ENCODE data around the gene IRX2. TPM values are rescaled to one million over a fixed set of nuclear protein-coding genes. Genes with fewer than 3 reads are reported as not detected.

The IRX2 gene
- polyA plus RNA-seq, 2 donors, result 2.1 to 3.0 TPM

DNA sequence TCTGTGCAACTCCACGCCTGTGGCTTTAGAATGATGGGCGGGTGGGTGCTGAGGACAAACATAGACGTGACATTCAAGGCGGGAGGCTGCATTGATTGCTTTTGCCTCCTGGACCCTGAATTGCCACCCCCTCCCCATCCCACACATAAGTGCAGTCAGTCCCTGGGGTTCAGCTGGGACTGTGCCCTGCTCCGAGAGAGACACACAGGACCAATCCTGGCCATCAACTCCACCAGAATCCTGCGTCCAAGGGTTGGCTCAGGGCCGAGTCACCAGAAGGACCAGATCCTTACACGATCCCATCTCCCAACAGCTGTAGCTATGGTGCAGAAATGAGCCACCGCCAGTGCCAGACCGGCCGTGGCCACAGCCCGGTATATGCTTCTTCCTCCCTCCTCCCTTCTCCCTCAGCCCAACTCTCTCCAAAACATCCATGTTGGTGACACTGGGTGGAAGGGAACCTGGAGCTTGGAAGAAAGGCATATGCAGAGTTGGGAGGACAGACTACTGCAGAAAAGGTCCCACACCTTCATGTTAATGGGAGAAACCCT, 27.4 kb downstream of the IRX2 start:
- no peaks in the 10 kb centered on the region for H3K27me3 ChIP-seq (ENCODE audit: control insufficient read depth in 1 of 2, insufficient read depth in 2 of 2, low read length in 2 of 2)

DNA sequence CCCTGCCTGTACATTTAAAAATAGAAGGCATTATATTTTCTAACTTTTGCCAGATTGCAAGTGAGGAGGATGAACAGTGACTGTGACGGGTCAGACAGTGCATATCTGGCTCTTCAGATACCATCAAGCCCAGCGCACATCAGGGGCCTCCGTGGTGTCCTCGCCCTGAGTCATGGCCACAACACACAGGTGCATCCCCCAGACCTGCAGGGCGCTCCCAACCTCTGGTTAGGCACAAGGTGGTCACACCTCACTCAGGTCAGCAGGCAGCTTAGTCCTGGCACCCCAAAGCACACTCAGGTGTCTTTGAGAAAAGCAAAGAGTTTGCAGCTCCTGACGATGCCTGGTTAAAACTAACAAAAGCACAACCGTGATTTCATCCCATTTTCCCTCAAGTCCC, 28.6 kb downstream of the IRX2 start:
- 82 to 85% methylated on average over 7 of the region's 7 CpGs for WGBS, 2 donors
- H3K9me3 ChIP-seq (ENCODE audit: control insufficient read depth in 2 of 2, insufficient read depth in 1 of 2, low read depth in 1 of 2, low read length in 1 of 2), result no peaks in the 10 kb centered on the region
- H3K27ac ChIP-seq (ENCODE audit: low read depth in 2 of 2, low read length in 1 of 2), result no peak overlapping the region
- no peaks in the 10 kb centered on the region for H3K4me1 ChIP-seq (ENCODE audit: control insufficient read depth in 2 of 2, insufficient read depth in 2 of 2, low read length in 1 of 2)
- no peaks in the 10 kb centered on the region for H3K36me3 ChIP-seq (ENCODE audit: control insufficient read depth in 2 of 2, insufficient read depth in 2 of 2, low read length in 1 of 2)
- H3K27me3 ChIP-seq (ENCODE audit: control insufficient read depth in 1 of 2, insufficient read depth in 2 of 2, low read length in 2 of 2), result no peaks in the 10 kb centered on the region
- no peak overlapping the region for H3K4me3 ChIP-seq (ENCODE audit: low read depth in 1 of 2, low read length in 2 of 2)

More for the DNA sequence above, 27.4 kb downstream of the IRX2 start:
- Histone ChIP-seq H3K4me1 (ENCODE audit: control insufficient read depth in 2 of 2, insufficient read depth in 2 of 2, low read length in 1 of 2) (no peaks in the 10 kb centered on the region), H3K36me3 (ENCODE audit: control insufficient read depth in 2 of 2, insufficient read depth in 2 of 2, low read length in 1 of 2) (no peaks in the 10 kb centered on the region), H3K27ac (ENCODE audit: low read depth in 2 of 2, low read length in 1 of 2) (no peak overlapping the region), H3K9me3 (ENCODE audit: control insufficient read depth in 2 of 2, insufficient read depth in 1 of 2, low read depth in 1 of 2, low read length in 1 of 2) (no peaks in the 10 kb centered on the region), H3K4me3 (ENCODE audit: low read depth in 1 of 2, low read length in 2 of 2) (no peak overlapping the region)
- 84 to 87% methylated on average over 12 of the region's 12 CpGs for WGBS, 2 donors

DNA sequence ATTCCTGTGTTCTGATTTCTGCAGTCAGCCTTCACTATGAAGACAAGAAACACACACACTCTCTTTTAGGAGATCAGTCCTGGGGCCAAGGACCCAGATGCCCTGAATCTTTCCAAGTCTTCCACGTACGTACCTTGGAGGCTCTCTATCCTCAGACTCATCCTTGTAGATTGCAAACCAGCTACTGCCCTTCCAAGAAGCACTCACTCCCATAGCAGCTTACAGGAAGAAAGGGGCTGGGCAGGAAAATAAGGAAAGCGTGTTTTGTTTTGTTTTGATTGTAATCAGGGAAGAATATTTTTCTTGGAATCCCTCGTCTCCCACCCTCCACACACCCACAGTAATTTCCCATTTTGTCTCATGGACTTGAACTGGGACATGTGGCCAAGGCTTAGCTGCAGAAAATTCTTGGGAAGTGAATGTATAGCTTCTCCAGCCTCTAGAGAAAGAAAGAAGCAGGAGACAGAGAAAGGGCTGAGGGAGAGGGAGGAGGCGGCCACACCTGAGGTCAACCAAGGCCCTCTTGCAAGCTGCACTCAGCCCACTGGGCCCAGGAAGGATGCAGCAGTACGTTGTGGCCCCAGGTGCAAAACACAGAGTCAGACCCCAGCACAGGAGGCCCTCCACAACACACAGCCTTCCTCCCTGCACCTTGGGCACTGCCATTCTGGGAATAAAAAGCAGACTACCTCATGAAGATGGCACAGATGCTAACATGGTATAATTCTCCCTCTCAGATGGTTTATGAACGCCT, 29.9 kb downstream of the IRX2 start:
- H3K36me3 ChIP-seq (ENCODE audit: control insufficient read depth in 2 of 2, insufficient read depth in 2 of 2, low read length in 1 of 2), result no peaks in the 10 kb centered on the region
- WGBS, 2 donors, result 72 to 73% methylated on average over 7 of the region's 7 CpGs
- H3K27ac ChIP-seq (ENCODE audit: low read depth in 2 of 2, low read length in 1 of 2), result no peak overlapping the region
- H3K4me1 ChIP-seq (ENCODE audit: control insufficient read depth in 2 of 2, insufficient read depth in 2 of 2, low read length in 1 of 2), result no peaks in the 10 kb centered on the region
- H3K27me3 ChIP-seq (ENCODE audit: control insufficient read depth in 1 of 2, insufficient read depth in 2 of 2, low read length in 2 of 2), result no peaks in the 10 kb centered on the region
- H3K4me3 ChIP-seq (ENCODE audit: low read depth in 1 of 2, low read length in 2 of 2), result no peak overlapping the region
- no peaks in the 10 kb centered on the region for H3K9me3 ChIP-seq (ENCODE audit: control insufficient read depth in 2 of 2, insufficient read depth in 1 of 2, low read depth in 1 of 2, low read length in 1 of 2)

DNA sequence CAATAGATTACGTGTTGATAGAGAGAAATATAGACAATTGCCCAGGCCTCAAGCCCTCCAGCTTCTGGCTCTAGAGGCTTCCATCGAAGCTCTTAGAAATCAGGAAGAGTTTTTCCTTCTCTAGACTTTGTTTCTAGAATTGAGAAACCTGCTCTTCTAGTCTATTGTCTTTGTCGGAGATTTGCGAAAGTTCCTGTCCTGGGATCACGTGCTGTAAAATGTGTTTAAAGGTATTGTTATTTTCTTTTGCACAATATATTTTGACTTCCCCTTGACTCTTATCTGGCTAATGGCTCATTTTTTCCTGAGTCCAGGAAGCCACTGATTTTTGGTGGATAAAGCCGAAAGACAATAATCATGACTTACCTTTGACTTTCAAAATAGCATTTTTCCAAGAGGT, 32.1 kb downstream of the IRX2 start:
- Histone ChIP-seq H3K36me3 (ENCODE audit: control insufficient read depth in 2 of 2, insufficient read depth in 2 of 2, low read length in 1 of 2) (no peaks in the 10 kb centered on the region), H3K4me3 (ENCODE audit: low read depth in 1 of 2, low read length in 2 of 2) (no peak overlapping the region), H3K27me3 (ENCODE audit: control insufficient read depth in 1 of 2, insufficient read depth in 2 of 2, low read length in 2 of 2) (no peaks in the 10 kb centered on the region), H3K27ac (ENCODE audit: low read depth in 2 of 2, low read length in 1 of 2) (no peak overlapping the region), H3K4me1 (ENCODE audit: control insufficient read depth in 2 of 2, insufficient read depth in 2 of 2, low read length in 1 of 2) (no peaks in the 10 kb centered on the region), H3K9me3 (ENCODE audit: control insufficient read depth in 2 of 2, insufficient read depth in 1 of 2, low read depth in 1 of 2, low read length in 1 of 2) (no peaks in the 10 kb centered on the region)
- 69 to 73% methylated on average over 6 of the region's 6 CpGs for WGBS, 2 donors

DNA sequence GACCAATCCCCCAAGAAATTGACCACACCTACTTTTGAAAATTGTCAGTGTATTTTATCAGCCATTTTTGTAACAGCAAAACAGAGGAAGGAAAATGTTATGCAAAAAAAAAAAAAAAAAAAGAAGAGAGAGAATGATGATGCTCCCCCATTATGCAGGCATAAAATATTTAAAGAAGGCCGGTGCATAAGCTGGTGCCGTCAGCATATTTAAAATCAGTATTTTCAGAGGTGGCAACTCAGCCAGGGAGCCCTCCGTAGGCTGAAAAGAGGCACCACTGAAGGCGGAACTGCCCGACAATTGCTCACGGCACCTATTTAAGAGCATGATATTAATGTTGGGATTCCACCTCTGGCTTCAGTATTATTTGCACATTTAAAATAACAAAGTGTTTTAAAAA, 33.4 kb downstream of the IRX2 start:
- Histone ChIP-seq H3K27me3 (ENCODE audit: control insufficient read depth in 1 of 2, insufficient read depth in 2 of 2, low read length in 2 of 2) (no peaks in the 10 kb centered on the region), H3K27ac (ENCODE audit: low read depth in 2 of 2, low read length in 1 of 2) (no peak overlapping the region), H3K4me3 (ENCODE audit: low read depth in 1 of 2, low read length in 2 of 2) (no peak overlapping the region), H3K36me3 (ENCODE audit: control insufficient read depth in 2 of 2, insufficient read depth in 2 of 2, low read length in 1 of 2) (no peaks in the 10 kb centered on the region), H3K4me1 (ENCODE audit: control insufficient read depth in 2 of 2, insufficient read depth in 2 of 2, low read length in 1 of 2) (no peaks in the 10 kb centered on the region), H3K9me3 (ENCODE audit: control insufficient read depth in 2 of 2, insufficient read depth in 1 of 2, low read depth in 1 of 2, low read length in 1 of 2) (no peaks in the 10 kb centered on the region)
- 77 to 79% methylated on average over 6 of the region's 6 CpGs for WGBS, 2 donors

DNA sequence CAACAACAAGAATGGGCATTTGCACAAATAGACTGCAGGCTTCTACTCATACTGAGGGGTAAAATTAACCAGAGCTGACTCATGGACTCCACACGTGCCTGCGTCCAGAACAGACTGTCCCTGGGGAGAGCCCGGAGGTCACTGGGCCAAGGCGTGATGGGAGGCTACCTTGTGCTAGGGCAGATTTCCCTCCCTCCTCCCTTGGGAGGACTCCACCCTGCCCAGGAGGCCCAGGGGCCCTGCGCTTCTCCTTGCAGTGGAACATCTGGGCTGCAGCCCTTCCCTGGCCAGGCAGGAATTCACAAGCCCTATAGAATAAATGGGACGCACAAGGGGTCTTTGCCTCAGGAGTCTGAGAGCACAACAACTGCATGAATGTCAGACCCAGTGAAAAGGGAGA, 35.6 kb downstream of the IRX2 start:
- Histone ChIP-seq H3K27ac (ENCODE audit: low read depth in 2 of 2, low read length in 1 of 2) (no peak overlapping the region), H3K4me3 (ENCODE audit: low read depth in 1 of 2, low read length in 2 of 2) (no peak overlapping the region), H3K36me3 (ENCODE audit: control insufficient read depth in 2 of 2, insufficient read depth in 2 of 2, low read length in 1 of 2) (no peaks in the 10 kb centered on the region), H3K9me3 (ENCODE audit: control insufficient read depth in 2 of 2, insufficient read depth in 1 of 2, low read depth in 1 of 2, low read length in 1 of 2) (no peaks in the 10 kb centered on the region), H3K4me1 (ENCODE audit: control insufficient read depth in 2 of 2, insufficient read depth in 2 of 2, low read length in 1 of 2) (no peaks in the 10 kb centered on the region), H3K27me3 (ENCODE audit: control insufficient read depth in 1 of 2, insufficient read depth in 2 of 2, low read length in 2 of 2) (no peaks in the 10 kb centered on the region)
- 76 to 81% methylated on average over 6 of the region's 6 CpGs for WGBS, 2 donors

DNA sequence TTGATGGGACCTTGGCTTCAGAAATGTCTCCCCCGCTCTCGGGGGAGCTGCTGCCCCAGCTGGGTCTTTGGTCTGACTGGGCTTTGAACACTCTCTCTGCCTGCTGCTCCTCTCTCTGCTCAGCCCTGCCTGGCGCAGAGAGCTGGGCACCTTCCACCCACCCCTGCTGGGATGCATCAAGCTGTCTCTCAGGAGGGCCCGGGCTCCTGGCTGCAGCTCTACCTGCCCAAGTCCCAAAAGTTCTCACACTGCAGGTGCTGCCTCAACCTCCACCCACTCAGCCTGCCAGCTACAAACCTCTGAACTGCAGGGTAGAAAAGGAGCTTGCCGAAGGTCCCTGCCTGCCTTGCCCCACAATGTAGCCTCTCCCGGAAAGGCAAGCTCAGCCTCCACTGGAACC, 36.7 kb downstream of the IRX2 start:
- no peaks in the 10 kb centered on the region for H3K9me3 ChIP-seq (ENCODE audit: control insufficient read depth in 2 of 2, insufficient read depth in 1 of 2, low read depth in 1 of 2, low read length in 1 of 2)
- H3K4me3 ChIP-seq (ENCODE audit: low read depth in 1 of 2, low read length in 2 of 2), result no peak overlapping the region
- 86 to 93% methylated on average over 6 of the region's 6 CpGs for WGBS, 2 donors
- no peaks in the 10 kb centered on the region for H3K4me1 ChIP-seq (ENCODE audit: control insufficient read depth in 2 of 2, insufficient read depth in 2 of 2, low read length in 1 of 2)
- H3K36me3 ChIP-seq (ENCODE audit: control insufficient read depth in 2 of 2, insufficient read depth in 2 of 2, low read length in 1 of 2), result no peaks in the 10 kb centered on the region
- no peaks in the 10 kb centered on the region for H3K27me3 ChIP-seq (ENCODE audit: control insufficient read depth in 1 of 2, insufficient read depth in 2 of 2, low read length in 2 of 2)
- H3K27ac ChIP-seq (ENCODE audit: low read depth in 2 of 2, low read length in 1 of 2), result no peak overlapping the region

DNA sequence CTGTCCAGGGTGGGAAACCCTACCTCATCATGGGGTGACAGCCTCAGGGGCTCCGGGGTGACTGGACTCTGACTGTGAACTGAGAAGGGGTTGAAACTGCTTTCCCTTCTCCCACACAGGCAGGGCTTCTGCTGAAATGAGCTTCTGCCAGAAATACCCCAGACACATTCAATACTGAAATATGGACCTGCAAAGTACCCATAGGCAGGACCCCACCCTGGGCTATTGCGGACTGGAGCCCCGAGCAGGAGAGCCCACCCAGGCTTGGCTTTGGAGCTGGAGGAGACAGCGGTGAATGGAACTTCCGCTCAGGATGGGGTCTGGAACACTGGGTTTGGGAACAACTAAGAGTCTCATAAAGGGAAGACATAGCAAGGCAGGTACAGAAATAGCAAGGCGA, 37.5 kb downstream of the IRX2 start:
- WGBS, 2 donors, result 87 to 92% methylated on average over 6 of the region's 6 CpGs
- no peaks in the 10 kb centered on the region for H3K27me3 ChIP-seq (ENCODE audit: control insufficient read depth in 1 of 2, insufficient read depth in 2 of 2, low read length in 2 of 2)
- H3K36me3 ChIP-seq (ENCODE audit: control insufficient read depth in 2 of 2, insufficient read depth in 2 of 2, low read length in 1 of 2), result no peaks in the 10 kb centered on the region
- H3K4me3 ChIP-seq (ENCODE audit: low read depth in 1 of 2, low read length in 2 of 2), result no peak overlapping the region
- H3K4me1 ChIP-seq (ENCODE audit: control insufficient read depth in 2 of 2, insufficient read depth in 2 of 2, low read length in 1 of 2), result no peaks in the 10 kb centered on the region
- no peaks in the 10 kb centered on the region for H3K9me3 ChIP-seq (ENCODE audit: control insufficient read depth in 2 of 2, insufficient read depth in 1 of 2, low read depth in 1 of 2, low read length in 1 of 2)
- no peak overlapping the region for H3K27ac ChIP-seq (ENCODE audit: low read depth in 2 of 2, low read length in 1 of 2)

- WGBS, 2 donors, result 76 to 82% methylated on average over 24 of the region's 24 CpGs
- no peak overlapping the region for H3K4me3 ChIP-seq (ENCODE audit: low read depth in 1 of 2, low read length in 2 of 2)
- no peak overlapping the region for H3K27ac ChIP-seq (ENCODE audit: low read depth in 2 of 2, low read length in 1 of 2)
- no peaks in the 10 kb centered on the region for H3K36me3 ChIP-seq (ENCODE audit: control insufficient read depth in 2 of 2, insufficient read depth in 2 of 2, low read length in 1 of 2)
- H3K4me1 ChIP-seq (ENCODE audit: control insufficient read depth in 2 of 2, insufficient read depth in 2 of 2, low read length in 1 of 2), result no peaks in the 10 kb centered on the region
- no peaks in the 10 kb centered on the region for H3K27me3 ChIP-seq (ENCODE audit: control insufficient read depth in 1 of 2, insufficient read depth in 2 of 2, low read length in 2 of 2)
- H3K9me3 ChIP-seq (ENCODE audit: control insufficient read depth in 2 of 2, insufficient read depth in 1 of 2, low read depth in 1 of 2, low read length in 1 of 2), result no peaks in the 10 kb centered on the region
These were observed 39.7 kb downstream of the IRX2 start for GRCh38 chr5:2711446-2712425.
